ENCODE results near the gene CDCA3.
A peak's percentile ranks its signal among the peaks of the same experiment; 100 is the strongest.
"Not testable (repeated sequence)": the region's sequence is repeated elsewhere in the genome, so short reads cannot be mapped to it uniquely, and the experiment has no call there.

CDCA3 gene

GRCh38 chr12:6851153-6851920 lies at the start of gene CDCA3:
Gene CDCA3 (minus strand): TSS chr12:6851286. CDS start chr12:6850952, 334 bp downstream.
- peak; percentile 100 for DNase-seq

GRCh38 chr12:6899837-6900519 lies 48.9 kb upstream of the CDCA3 start:
- DNase-seq: peak; percentile 83

GRCh38 chr12:6899427-6899826 lies 48.3 kb upstream of the CDCA3 start:
- DNase-seq: no peak

DNA sequence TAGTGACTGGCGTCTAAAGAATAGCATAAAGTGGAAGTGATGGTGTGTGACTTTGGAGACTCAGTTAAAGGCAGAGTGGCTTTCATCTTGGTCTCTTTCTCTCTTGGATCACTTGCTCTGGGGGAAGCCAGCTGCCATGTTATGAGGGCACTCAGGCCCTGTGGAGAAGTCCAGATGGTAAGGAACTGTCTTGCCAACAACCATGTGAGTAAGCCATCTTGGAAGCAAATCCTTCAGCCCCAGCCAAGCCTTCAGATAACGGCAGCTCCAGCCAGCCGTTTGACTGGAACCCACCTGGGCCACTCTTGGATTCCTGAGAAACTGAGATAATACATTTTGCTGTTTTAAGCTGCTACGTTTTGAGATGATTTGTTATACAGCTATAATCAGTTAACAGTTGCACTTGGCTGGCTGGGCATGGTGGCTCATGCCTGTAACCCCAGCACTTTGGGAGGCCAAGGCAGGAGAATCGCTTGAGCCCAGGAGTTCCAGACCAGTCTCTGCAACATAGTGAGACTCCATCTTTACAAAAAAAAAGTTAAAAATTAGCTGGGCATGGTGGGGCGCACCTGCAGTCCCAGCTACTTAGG lies 45.9 kb upstream of the CDCA3 start:
- DNase-seq: no peak

DNA sequence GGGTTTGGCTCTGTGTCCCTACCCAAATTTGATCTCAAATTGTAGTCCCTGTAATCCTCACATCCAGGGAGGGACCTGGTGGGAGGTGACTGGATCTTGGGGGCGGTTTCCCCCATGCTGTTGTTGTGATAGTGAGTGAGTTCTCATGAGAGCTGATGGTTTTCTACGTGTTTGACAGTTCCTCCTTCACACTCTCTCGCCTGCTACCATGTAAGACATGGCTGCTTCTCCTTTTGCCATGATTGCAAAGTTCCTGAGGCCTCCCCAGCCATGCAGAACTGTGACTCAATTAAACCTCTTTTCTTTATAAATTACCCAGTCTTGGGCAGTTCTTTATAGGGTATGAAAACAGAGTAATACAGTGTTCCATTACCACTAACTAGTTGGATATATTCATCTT lies 43.2 kb upstream of the CDCA3 start:
- DNase-seq: no peak

DNA sequence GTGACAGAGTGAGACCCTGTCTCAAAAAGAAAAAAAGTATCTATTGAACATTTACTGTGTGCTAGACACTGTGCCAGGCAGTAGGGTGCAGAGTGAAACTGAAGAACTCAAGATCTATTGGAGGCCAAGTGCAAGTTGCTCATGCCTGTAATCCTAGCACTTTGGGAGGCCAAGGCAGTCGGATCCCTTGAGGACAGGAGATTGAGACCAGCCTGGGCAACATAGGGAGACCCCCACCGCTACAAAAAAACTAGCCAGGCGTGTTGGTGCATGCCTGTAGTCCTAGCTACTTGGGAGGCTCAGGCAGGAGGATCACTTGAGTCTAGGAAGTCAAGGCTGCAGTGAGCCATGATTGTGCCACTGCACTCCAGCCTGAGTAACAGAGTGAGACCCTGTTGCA lies 41.6 kb upstream of the CDCA3 start:
- DNase-seq: not testable (repeated sequence)

DNA sequence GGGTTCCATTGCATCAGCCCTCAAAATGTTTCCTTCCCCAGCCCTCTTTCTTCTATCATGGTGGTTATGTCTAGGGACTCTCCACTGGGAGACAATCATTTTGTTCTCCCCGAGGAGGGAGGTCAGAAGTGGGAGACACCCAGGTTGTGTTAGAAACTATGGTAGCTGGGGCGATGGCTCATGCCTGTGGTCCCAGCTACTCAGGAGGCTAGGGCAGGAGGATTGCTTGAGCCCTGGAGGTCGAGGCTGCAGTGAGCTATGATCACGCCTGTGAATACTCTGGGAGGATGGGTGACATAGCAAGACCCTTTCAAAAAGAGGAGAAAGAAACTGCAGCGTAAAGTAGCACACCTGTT lies 40.5 kb upstream of the CDCA3 start:
- peak; percentile 42 for DNase-seq

- DNase-seq: peak; percentile 99
These were observed 39.9 kb upstream of the CDCA3 start for GRCh38 chr12:6890789-6891645.

DNA sequence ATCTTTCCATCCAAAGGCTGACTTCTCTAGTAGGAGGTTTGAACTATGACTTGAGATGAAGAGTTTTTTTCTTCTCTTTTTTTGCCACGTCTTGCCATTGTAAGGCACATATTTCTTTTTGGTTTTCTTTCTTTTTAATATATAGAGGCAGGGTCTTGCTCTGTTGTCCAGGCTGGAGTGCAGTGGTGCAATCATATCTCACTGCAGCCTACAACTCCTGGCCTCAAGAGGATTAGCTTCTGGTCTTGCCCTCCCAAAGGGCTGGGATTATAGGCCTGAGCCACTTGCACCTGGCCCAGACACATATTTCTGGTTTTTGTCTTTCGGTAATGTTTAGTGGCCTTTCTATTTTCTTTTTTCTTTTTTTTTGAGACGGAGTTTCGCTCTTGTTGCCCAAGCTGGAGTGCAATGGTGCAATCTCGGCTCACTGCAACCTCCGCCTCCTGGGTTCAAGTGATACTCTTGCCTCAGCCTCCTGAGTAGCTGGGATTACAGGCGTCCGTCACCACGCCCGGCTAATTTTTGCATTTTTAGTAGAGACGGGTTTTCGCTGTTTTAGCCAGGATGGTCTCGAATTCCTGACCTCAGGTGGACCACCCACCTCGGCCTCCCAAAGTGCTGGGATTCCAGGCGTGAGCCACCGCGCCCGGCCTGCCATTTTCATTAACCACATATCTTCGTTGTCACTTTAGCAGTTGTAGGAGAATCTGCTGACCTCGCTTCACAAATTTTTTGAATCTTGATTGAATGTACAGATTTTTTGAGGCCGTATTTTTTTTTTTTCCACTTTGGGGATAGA lies 38.9 kb upstream of the CDCA3 start:
- DNase-seq: not testable (repeated sequence)

DNA sequence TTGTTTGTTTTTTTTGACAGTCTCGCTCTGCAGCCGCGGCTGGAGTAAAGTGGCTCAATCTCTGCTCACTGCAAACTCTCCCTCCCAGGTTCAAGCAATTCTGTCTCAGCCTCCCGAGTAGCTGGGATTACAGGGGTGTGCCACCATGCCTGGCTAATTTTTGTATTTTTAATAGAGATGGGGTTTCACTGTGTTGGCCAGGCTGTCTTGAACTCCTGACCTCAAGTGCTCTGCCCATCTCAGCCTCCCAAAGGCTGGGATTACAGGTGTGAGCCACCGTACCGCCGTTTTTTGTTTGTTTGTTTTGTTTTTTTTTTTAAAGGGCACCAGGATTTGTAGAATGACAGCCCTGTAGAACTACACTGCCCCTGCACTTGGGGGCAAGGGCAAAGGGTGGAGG lies 37.7 kb upstream of the CDCA3 start:
- not testable (repeated sequence) for DNase-seq

DNA sequence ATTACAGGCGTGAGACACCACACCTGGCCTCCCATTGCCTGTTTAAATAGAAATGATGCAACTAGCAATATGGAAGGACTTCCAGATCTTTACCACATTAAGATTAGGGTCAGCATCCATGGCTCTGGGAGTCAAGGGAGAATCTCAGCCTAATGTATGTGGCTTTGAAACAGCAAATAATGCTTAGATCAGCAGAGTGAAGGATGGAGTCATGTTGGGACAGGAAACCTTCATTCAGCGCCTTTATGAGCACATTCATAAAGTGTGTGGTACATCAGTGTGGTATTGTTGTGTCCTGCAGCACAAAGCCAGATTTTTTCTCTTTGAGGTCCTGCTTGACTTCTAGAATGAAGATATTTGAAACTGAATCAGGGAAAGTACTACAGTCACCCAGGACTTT lies 37.3 kb upstream of the CDCA3 start:
- no peak for DNase-seq

DNA sequence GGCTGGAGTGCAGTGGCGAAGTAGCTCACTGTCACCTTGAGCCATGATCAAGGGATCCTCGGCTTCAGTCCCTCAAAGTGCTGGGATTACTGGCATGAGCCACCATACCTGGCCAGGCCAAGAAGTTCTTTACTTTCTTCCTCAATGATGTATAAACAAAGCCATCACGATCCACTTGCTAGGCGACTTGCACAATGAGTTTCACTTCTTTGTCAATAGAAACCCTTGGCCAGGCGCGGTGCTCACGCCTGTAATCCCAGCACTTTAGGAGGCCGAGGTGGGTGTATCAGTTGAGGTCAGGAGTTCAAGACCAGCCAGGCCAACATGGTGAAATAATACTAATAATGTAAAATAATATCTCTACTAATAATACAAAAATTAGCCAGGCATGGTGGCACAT lies 36.4 kb upstream of the CDCA3 start:
- no peak for DNase-seq

GRCh38 chr12:6886206-6886999 lies 35.3 kb upstream of the CDCA3 start:
- DNase-seq: not testable (repeated sequence)

DNA sequence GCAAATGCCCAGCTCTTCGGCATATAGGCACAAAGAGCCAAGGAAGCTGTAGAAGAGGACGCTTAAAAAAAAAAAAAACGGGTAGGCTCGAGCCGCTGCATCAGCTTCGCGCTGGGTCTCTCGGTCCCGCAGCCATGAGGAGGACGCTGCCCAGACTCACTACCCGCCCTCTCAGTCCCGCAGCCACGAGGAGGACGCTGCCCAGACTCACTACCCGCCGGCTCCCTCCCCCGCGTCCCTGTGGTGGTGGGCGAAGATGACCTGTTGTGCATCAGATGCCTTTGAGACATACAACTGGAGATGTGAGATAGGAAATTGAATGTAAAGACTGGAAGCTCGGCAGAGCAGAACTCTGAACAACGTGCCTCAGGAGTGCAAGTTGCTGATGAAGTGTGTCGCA lies 33.5 kb upstream of the CDCA3 start:
- no peak for DNase-seq

DNA sequence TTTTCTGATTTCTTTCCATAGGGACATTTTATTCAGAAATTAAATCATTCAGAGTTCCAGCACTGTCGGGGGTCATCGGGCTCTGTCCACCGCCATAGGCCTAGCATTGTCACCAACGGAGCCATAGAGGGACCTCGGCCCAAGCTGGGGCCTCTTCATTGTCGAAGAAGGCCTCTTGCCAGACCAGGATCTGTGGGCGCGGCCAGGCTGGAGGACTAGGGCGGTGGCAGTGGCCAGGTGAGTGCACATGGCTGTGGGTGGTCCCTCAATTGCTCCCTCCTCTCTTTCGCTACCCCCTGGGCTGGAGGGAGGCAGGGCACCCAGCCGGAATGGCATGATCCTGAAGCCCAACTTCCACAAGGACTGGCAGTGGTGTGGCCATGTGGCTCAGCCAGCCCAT lies 32.6 kb upstream of the CDCA3 start:
- DNase-seq: no peak

GRCh38 chr12:6883252-6883651 lies 32.2 kb upstream of the CDCA3 start:
- DNase-seq: no peak

DNA sequence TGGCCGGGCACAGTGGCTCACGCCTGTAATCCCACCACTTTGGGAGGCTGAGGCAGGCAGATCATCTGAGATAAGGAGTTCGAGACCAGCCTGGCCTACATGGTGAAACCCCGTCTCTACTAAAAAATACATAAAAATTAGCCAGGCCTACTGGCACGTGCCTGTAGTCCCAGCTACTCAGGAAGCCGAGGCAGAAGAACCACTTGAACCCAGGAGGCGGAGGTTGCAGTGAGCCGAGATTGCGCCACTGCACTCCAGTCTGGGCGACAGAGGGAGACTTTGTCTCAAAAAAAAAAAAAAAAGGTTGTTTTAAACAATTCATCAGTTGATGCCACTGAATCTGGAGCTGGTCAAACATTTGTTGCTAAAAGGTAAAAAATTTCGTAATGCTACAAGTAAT lies 28.7 kb upstream of the CDCA3 start:
- DNase-seq: not testable (repeated sequence)

DNA sequence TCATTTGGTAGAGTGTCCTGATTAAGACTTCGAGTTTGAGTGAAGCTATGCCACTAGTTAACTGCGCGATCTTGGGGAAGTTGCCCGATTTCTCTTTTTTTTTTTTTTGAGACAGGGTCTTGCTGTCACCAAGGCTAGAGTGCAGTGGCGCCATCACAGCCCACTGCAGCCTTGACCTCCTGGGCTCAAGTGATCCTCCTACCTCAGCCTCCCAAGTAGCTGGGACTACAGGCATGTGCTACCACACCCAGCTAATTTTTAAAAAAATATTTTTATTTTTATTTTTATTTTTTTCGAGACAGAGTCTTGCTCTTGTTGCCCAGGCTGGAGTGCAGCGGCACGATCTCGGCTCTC lies 22.9 kb upstream of the CDCA3 start:
- DNase-seq: not testable (repeated sequence)

GRCh38 chr12:6873094-6874014 lies 22.3 kb upstream of the CDCA3 start, which contains the start of gene SPSB2:
Gene SPSB2 (minus strand): TSS chr12:6873303. CDS start chr12:6872901, 402 bp downstream.
- peak; percentile 100 for DNase-seq
